IPS-NIHi11 (cell line): Measurements from ENCODE around the gene C19orf44.
A peak's percentile ranks its signal among the peaks of the same experiment; 100 is the strongest.
"Not testable (repeated sequence)": the region's sequence is repeated elsewhere in the genome, so short reads cannot be mapped to it uniquely, and the experiment has no call there.

ENCODE experiments used
- DNase-seq: peaks from one replicate; pipeline ENCODE4 v3.0.0; 2012; ENCODE audit warnings: mixed read lengths, low spot score

The C19orf44 gene

GRCh38 chr19:16467581-16467980 is 28.6 kb upstream of the C19orf44 start:
- no peak for DNase-seq

- no peak for DNase-seq
These were observed 25.7 kb upstream of the C19orf44 start for GRCh38 chr19:16470541-16470910.

- peak; percentile 58 for DNase-seq
These were observed 25.0 kb upstream of the C19orf44 start for GRCh38 chr19:16470911-16471811.

GRCh38 chr19:16472559-16472899 is 23.7 kb upstream of the C19orf44 start:
- DNase-seq: not testable (repeated sequence)

GRCh38 chr19:16472992-16473391 is 23.2 kb upstream of the C19orf44 start:
- no peak for DNase-seq

- DNase-seq: no peak
These were observed 22.3 kb upstream of the C19orf44 start for GRCh38 chr19:16473875-16474392.

GRCh38 chr19:16476401-16476800 is 19.8 kb upstream of the C19orf44 start:
- DNase-seq: no peak

- DNase-seq: no peak
These were observed 18.9 kb upstream of the C19orf44 start for GRCh38 chr19:16477311-16477710.

- DNase-seq: no peak
These were observed 13.4 kb upstream of the C19orf44 start for GRCh38 chr19:16482745-16483144.

GRCh38 chr19:16486476-16486875 is 9.7 kb upstream of the C19orf44 start:
- not testable (repeated sequence) for DNase-seq

GRCh38 chr19:16496613-16496983 is 404 bp downstream of the C19orf44 start:
- no peak for DNase-seq

GRCh38 chr19:16497042-16497441 is 848 bp downstream of the C19orf44 start:
- no peak for DNase-seq

GRCh38 chr19:16497837-16498236 is 1.6 kb downstream of the C19orf44 start:
- DNase-seq: no peak

GRCh38 chr19:16504271-16504670 is 8.1 kb downstream of the C19orf44 start:
- DNase-seq: no peak

- DNase-seq: not testable (repeated sequence)
These were observed 10.0 kb downstream of the C19orf44 start for GRCh38 chr19:16506161-16506560.

GRCh38 chr19:16506961-16507360 is 10.8 kb downstream of the C19orf44 start:
- no peak for DNase-seq

GRCh38 chr19:16508546-16508945 is 12.4 kb downstream of the C19orf44 start:
- DNase-seq: no peak

GRCh38 chr19:16509141-16510061 is 13.2 kb downstream of the C19orf44 start:
- DNase-seq: no peak

- DNase-seq: not testable (repeated sequence)
These were observed 16.4 kb downstream of the C19orf44 start for GRCh38 chr19:16512611-16513010.

- peak; percentile 28 for DNase-seq
These were observed 18.3 kb downstream of the C19orf44 start for GRCh38 chr19:16514383-16515019.

GRCh38 chr19:16516381-16516780 is 20.2 kb downstream of the C19orf44 start:
- no peak for DNase-seq

- no peak for DNase-seq
These were observed 20.9 kb downstream of the C19orf44 start for GRCh38 chr19:16516923-16517610.
